HepG2 (cell line): ENCODE results near the gene URAD. TPM values are rescaled to one million over a fixed set of nuclear protein-coding genes. Genes with fewer than 3 reads are reported as not detected.

Experiments
- CREB3 ChIP-seq: sonication (generic); formaldehyde crosslinking; IDR thresholded peaks from 2 replicates; pipeline ENCODE4 v1.5.0; 2020; ENCODE audit warnings: missing genetic modification reagents
- EZH2 ChIP-seq: conservative IDR thresholded peaks from 2 replicates; pipeline ENCODE4 v1.6.1; 2012; ENCODE audit warnings: mild to moderate bottlenecking, low read depth, low read length, moderate library complexity
- GATA4 ChIP-seq: sonication (generic); IDR thresholded peaks from 2 replicates; pipeline ENCODE4 v1.6.1; 2016; ENCODE audit warnings: antibody characterized with exemption, low read depth, borderline replicate concordance
- HOXD1 ChIP-seq: sonication (generic); formaldehyde crosslinking; IDR thresholded peaks from 2 replicates; pipeline ENCODE4 v1.5.0; 2020; ENCODE audit warnings: missing genetic modification reagents
- KDM5B ChIP-seq: sonication (generic); formaldehyde crosslinking; IDR thresholded peaks from 2 replicates; pipeline ENCODE4 v1.4.0; 2020; ENCODE audit warnings: missing genetic modification reagents, mild to moderate bottlenecking, borderline replicate concordance
- MEIS2 ChIP-seq: sonication (generic); formaldehyde crosslinking; IDR thresholded peaks from 2 replicates; pipeline ENCODE4 v1.9.0; 2021; ENCODE audit warnings: mild to moderate bottlenecking, missing genetic modification reagents
- MTA3 ChIP-seq: sonication (generic); formaldehyde crosslinking; IDR thresholded peaks from 2 replicates; pipeline ENCODE4 v1.4.0; 2020; ENCODE audit warnings: missing genetic modification reagents
- PATZ1 ChIP-seq: sonication (generic); formaldehyde crosslinking; IDR thresholded peaks from 2 replicates; pipeline ENCODE4 v1.4.0; 2020; ENCODE audit warnings: missing genetic modification reagents
- RAD51 ChIP-seq: fragments of 450-650 bp; IDR thresholded peaks from 2 replicates; pipeline ENCODE4 v1.6.1; 2016; ENCODE audit warnings: borderline replicate concordance
- RARA ChIP-seq: IDR thresholded peaks from 2 replicates; pipeline ENCODE4 v1.6.1; 2016; ENCODE audit warnings: missing genetic modification reagents, missing compliant biosample characterization
- RCOR2 ChIP-seq: IDR thresholded peaks from 2 replicates; pipeline ENCODE4 v1.6.1; 2016; ENCODE audit warnings: missing biosample characterization, missing genetic modification reagents
- SAFB2 ChIP-seq: sonication (generic); formaldehyde crosslinking; IDR thresholded peaks from 2 replicates; pipeline ENCODE4 v1.5.1; 2020; ENCODE audit warnings: missing genetic modification reagents, low read depth, mild to moderate bottlenecking, borderline replicate concordance
- SALL2 ChIP-seq: sonication (generic); formaldehyde crosslinking; IDR thresholded peaks from 2 replicates; pipeline ENCODE4 v1.8.1; 2023; ENCODE audit warnings: mild to moderate bottlenecking, missing genetic modification reagents, inconsistent platforms
- SMYD3 ChIP-seq: sonication (generic); formaldehyde crosslinking; IDR thresholded peaks from 2 replicates; pipeline ENCODE4 v1.8.1; 2023; ENCODE audit warnings: mild to moderate bottlenecking, missing genetic modification reagents
- SNRNP70 ChIP-seq: fragments of 200-400 bp; formaldehyde crosslinking; IDR thresholded peaks from 2 replicates; pipeline ENCODE4 v1.6.1; 2017; ENCODE audit warnings: mild to moderate bottlenecking, low read depth, low read length, moderate library complexity
- TSC22D2 ChIP-seq: sonication (generic); formaldehyde crosslinking; IDR thresholded peaks from 2 replicates; pipeline ENCODE4 v1.5.1; 2020; ENCODE audit warnings: missing genetic modification reagents, mild to moderate bottlenecking, borderline replicate concordance
- ZBTB2 ChIP-seq: sonication (generic); formaldehyde crosslinking; IDR thresholded peaks from 2 replicates; pipeline ENCODE4 v1.8.0; 2022; ENCODE audit warnings: low read depth, missing genetic modification reagents
- ZNF12 ChIP-seq: sonication (generic); formaldehyde crosslinking; IDR thresholded peaks from 2 replicates; pipeline ENCODE4 v1.5.0; 2020; ENCODE audit warnings: missing genetic modification reagents
- ZNF333 ChIP-seq: sonication (generic); formaldehyde crosslinking; IDR thresholded peaks from 2 replicates; pipeline ENCODE4 v1.4.0; 2020; ENCODE audit warnings: mild to moderate bottlenecking, missing genetic modification reagents, borderline replicate concordance
- ZNF496 ChIP-seq: sonication (generic); formaldehyde crosslinking; IDR thresholded peaks from 2 replicates; pipeline ENCODE4 v1.8.1; 2023; ENCODE audit warnings: mild to moderate bottlenecking, moderate library complexity, missing genetic modification reagents; ENCODE audit not compliant: insufficient replicate concordance
- ZNF615 ChIP-seq: sonication (generic); formaldehyde crosslinking; IDR thresholded peaks from 2 replicates; pipeline ENCODE4 v1.5.0; 2020; ENCODE audit warnings: mild to moderate bottlenecking, missing genetic modification reagents, borderline replicate concordance
- ZSCAN22 ChIP-seq: sonication (generic); formaldehyde crosslinking; IDR thresholded peaks from 2 replicates; pipeline ENCODE4 v1.4.0; 2020; ENCODE audit warnings: mild to moderate bottlenecking, missing genetic modification reagents
- polyA plus RNA-seq, 8 experiments: library from polyadenylated mRNA; depleted of rRNA in 3 of 8; stranded (reverse) in 7 of 8; unstranded in 1 of 8; fragments of >200 nt; fragmentation: Illumina TruSeq in 4 of 8; extraction: Trizol in 4 of 8; gene quantifications; 2 replicates each; pipeline versions ENCODE4 v1.2.1 to v1.2.3, GENCODE V29; 2011 to 2016; ENCODE audit warnings: low read depth in 4 of 8, missing spikeins in 1 of 8, mixed read lengths in 1 of 8; ENCODE audit not compliant: insufficient read depth in 1 of 8
- total RNA-seq, 5 experiments: library from RNA; depleted of rRNA; stranded (reverse); fragments of >200 nt; fragmentation: Illumina TruSeq; extraction: Trizol; gene quantifications; 2 replicates each; pipeline ENCODE4 v1.2.3, GENCODE V29; 2016; ENCODE audit warnings: low read depth in 1 of 5
- TF ChIP-seq, protein P1 (sequence below): sonication (generic); formaldehyde crosslinking; IDR thresholded peaks from 2 replicates; pipeline ENCODE4 v1.5.1; 2020; ENCODE audit warnings: mild to moderate bottlenecking, missing genetic modification reagents, moderate library complexity

URAD gene
- total and polyA plus RNA-seq, 2 of the 13 experiments (the other 11 are each of a cell fraction or from before 2014, with no cell fraction given) = not detected

GRCh38 chr13:27960362-27961226, 27.9 kb downstream of the URAD start (continued):
- TF ChIP-seq, protein P1, sequence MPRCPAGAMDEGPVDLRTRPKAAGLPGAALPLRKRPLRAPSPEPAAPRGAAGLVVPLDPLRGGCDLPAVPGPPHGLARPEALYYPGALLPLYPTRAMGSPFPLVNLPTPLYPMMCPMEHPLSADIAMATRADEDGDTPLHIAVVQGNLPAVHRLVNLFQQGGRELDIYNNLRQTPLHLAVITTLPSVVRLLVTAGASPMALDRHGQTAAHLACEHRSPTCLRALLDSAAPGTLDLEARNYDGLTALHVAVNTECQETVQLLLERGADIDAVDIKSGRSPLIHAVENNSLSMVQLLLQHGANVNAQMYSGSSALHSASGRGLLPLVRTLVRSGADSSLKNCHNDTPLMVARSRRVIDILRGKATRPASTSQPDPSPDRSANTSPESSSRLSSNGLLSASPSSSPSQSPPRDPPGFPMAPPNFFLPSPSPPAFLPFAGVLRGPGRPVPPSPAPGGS (CRISPR knock-in tag) = 0 out of 2 replicates have a peak, but pooled peaks have one; percentile 36
- TF ChIP-seq SMYD3 = no peak
- TF ChIP-seq ZNF12 (CRISPR knock-in tag) = peak; percentile 83
- peak; percentile 82; the same call in 1 of the 2 replicates for TF ChIP-seq KDM5B (CRISPR knock-in tag)
- TF ChIP-seq EZH2 = no peak
- TF ChIP-seq RCOR2 = 0 out of 2 replicates have a peak, but pooled peaks have one; percentile 52
- no peak for TF ChIP-seq ZNF496 (CRISPR knock-in tag)
- peak; percentile 76; the same call in 1 of the 2 replicates for TF ChIP-seq ZBTB2 (CRISPR knock-in tag)
- peak; percentile 88 for TF ChIP-seq MEIS2 (CRISPR knock-in tag)
- no peak for TF ChIP-seq RAD51
- TF ChIP-seq SAFB2 (CRISPR knock-in tag) = 0 out of 2 replicates have a peak, but pooled peaks have one; percentile 63
- TF ChIP-seq MTA3 (CRISPR knock-in tag) = no peak
- 0 out of 2 replicates have a peak, but pooled peaks have one; percentile 47 for TF ChIP-seq ZSCAN22
- peak; percentile 82 for TF ChIP-seq RARA (CRISPR knock-in tag)
- TF ChIP-seq GATA4 = peak; percentile 33; the same call in 1 of the 2 replicates
- peak; percentile 72; the same call in 1 of the 2 replicates for TF ChIP-seq PATZ1 (CRISPR knock-in tag)
- no peak; the same call in 1 of the 2 replicates for TF ChIP-seq ZNF333 (CRISPR knock-in tag)
- TF ChIP-seq CREB3 = no peak
- TF ChIP-seq ZNF615 (CRISPR knock-in tag) = no peak
- TF ChIP-seq TSC22D2 (CRISPR knock-in tag) = peak; percentile 61; the same call in 1 of the 2 replicates
- no peak for TF ChIP-seq HOXD1 (CRISPR knock-in tag)
- 0 out of 2 replicates have a peak, but pooled peaks have one; percentile 40 for TF ChIP-seq SALL2 (CRISPR knock-in tag)
- TF ChIP-seq SNRNP70 = no peak
